Activated B cell treated with CpG ODN at 0.5 μM for 24 hours (primary cell): ENCODE measurements around the gene ESYT1. TPM values are rescaled to one million over a fixed set of nuclear protein-coding genes. Genes with fewer than 3 reads are reported as not detected.

Source experiments
- ATAC-seq: fragments of 200-7000 bp; cut with Tn5 transposase; one replicate; pipeline ENCODE4 v1.10.0; 2021; ENCODE audit warnings: low read depth, mild to moderate bottlenecking, moderate library complexity
- CTCF ChIA-PET: fragments of 350-600 bp; sonication (Branson Sonifier 250); formaldehyde crosslinking; loops from one replicate; lab custom pipeline; 2021; ENCODE audit warnings: antibody characterized with exemption; lab: Charles Lee
- POLR2A ChIA-PET: fragments of 350-600 bp; sonication (Branson Sonifier 250); formaldehyde crosslinking; loops from one replicate; lab custom pipeline; 2021; ENCODE audit warnings: antibody characterized with exemption; lab: Charles Lee
- DNase-seq: peaks from one replicate; pipeline ENCODE4 v3.0.0; 2022
- H3K27ac Mint-ChIP-seq: one replicate; pipeline ENCODE4 v1.8.0; 2020; ENCODE audit warnings: mixed read lengths
- H3K27me3 Mint-ChIP-seq: one replicate; pipeline ENCODE4 v1.8.0; 2021; ENCODE audit warnings: mixed read lengths
- H3K36me3 Mint-ChIP-seq: one replicate; pipeline ENCODE4 v1.8.0; 2021; ENCODE audit warnings: low read depth, mixed read lengths
- H3K4me1 Mint-ChIP-seq: one replicate; pipeline ENCODE4 v1.8.0; 2021; ENCODE audit warnings: mixed read lengths
- H3K4me3 Mint-ChIP-seq: one replicate; pipeline ENCODE4 v1.8.0; 2020; ENCODE audit warnings: mild to moderate bottlenecking, mixed read lengths
- H3K9me3 Mint-ChIP-seq: one replicate; pipeline ENCODE4 v1.8.0; 2020; ENCODE audit warnings: mixed read lengths
- intact Hi-C: fragments of 100-400 bp; cut with micrococcal nuclease; formaldehyde crosslinking; loops from one replicate; pipeline ENCODE4 v1.15.1; 2024
- total RNA-seq: library from RNA; stranded (reverse); gene quantifications from 2 replicates; pipeline ENCODE4 v1.2.3, GENCODE V29; 2022
- TF ChIP-seq, protein P1 (sequence below): fragments of 200-600 bp; IDR thresholded peaks from one replicate; pipeline ENCODE4 v1.8.0; 2022; ENCODE audit warnings: antibody characterized with exemption, mild to moderate bottlenecking

ESYT1 gene
- total RNA-seq, 1 donor from 2014 or later = 137 TPM

DNA sequence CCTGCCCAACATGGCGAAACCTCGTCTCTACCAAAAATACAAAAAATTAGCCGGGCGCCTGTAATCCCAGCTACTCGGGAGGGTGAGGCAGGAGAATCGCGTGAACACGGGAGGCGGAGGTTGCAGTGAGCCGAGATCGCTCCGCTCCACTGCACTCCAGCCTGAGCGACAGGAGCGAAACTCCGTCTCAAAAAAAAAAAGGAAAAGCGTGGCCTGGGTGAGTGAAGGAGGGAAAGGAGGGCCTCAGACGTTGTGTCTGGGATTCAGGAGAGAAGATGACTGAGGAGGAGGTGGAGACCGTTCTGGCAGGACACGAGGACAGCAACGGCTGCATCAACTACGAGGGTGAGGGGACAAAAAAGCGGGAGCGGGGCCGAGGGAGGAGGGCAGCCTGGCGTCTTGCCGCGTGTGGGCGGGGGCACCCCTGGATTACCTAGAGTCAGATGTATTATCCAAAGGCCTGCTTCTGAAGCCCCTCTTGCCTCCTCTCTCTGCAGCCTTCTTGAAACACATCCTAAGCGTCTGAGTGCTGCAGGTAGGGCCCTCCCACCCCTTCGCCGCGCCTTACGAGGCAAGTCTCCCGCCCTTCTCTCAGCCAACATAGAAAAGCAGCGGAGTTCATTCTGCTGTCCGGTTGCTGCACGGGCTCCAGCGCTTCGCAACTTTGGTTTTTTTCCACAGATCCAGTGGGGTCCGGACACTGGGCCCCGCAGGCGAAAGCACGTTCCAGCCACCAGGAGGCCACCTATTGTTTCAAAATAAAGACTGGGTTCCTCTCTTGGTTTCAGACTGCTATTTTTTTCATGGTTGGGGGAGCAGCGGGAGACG, 29.3 kb downstream of the ESYT1 start:
- TF ChIP-seq, protein P1, sequence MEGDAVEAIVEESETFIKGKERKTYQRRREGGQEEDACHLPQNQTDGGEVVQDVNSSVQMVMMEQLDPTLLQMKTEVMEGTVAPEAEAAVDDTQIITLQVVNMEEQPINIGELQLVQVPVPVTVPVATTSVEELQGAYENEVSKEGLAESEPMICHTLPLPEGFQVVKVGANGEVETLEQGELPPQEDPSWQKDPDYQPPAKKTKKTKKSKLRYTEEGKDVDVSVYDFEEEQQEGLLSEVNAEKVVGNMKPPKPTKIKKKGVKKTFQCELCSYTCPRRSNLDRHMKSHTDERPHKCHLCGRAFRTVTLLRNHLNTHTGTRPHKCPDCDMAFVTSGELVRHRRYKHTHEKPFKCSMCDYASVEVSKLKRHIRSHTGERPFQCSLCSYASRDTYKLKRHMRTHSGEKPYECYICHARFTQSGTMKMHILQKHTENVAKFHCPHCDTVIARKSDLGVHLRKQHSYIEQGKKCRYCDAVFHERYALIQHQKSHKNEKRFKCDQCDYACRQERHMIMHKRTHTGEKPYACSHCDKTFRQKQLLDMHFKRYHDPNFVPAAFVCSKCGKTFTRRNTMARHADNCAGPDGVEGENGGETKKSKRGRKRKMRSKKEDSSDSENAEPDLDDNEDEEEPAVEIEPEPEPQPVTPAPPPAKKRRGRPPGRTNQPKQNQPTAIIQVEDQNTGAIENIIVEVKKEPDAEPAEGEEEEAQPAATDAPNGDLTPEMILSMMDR = no peak
- ChIA-PET POLR2A (interaction anchor here (0.7 to 4.3 kb wide), 11 partner anchors 15 to 568 kb away, joined by 3 to 67 read pairs (median 5); partner anchors contain the start of genes ESYT1, NACA, RNF41 and SMARCC2), CTCF (interaction anchor here (1.0 kb wide), 1 partner anchor 183 kb away, joined by 3 read pairs; the partner anchor contains the start of gene RAB5B)
- DNase-seq (peak; percentile 61), ATAC-seq (peak; percentile 63)
- peaks cover 55% of the 10 kb centered on the region for H3K36me3 Mint-ChIP-seq
- no peaks in the 10 kb centered on the region for H3K27me3 Mint-ChIP-seq
- peak overlapping the region; percentile 94 for H3K4me3 Mint-ChIP-seq
- peak overlapping the region; percentile 95 for H3K27ac Mint-ChIP-seq
- H3K9me3 Mint-ChIP-seq = no peaks in the 10 kb centered on the region
- intact Hi-C loops = loop anchor here (1.0 kb wide), 5 partner anchors 31 to 184 kb away; partner anchors contain the start of genes RNF41 and ZC3H10
- peaks cover 57% of the 10 kb centered on the region for H3K4me1 Mint-ChIP-seq

DNA sequence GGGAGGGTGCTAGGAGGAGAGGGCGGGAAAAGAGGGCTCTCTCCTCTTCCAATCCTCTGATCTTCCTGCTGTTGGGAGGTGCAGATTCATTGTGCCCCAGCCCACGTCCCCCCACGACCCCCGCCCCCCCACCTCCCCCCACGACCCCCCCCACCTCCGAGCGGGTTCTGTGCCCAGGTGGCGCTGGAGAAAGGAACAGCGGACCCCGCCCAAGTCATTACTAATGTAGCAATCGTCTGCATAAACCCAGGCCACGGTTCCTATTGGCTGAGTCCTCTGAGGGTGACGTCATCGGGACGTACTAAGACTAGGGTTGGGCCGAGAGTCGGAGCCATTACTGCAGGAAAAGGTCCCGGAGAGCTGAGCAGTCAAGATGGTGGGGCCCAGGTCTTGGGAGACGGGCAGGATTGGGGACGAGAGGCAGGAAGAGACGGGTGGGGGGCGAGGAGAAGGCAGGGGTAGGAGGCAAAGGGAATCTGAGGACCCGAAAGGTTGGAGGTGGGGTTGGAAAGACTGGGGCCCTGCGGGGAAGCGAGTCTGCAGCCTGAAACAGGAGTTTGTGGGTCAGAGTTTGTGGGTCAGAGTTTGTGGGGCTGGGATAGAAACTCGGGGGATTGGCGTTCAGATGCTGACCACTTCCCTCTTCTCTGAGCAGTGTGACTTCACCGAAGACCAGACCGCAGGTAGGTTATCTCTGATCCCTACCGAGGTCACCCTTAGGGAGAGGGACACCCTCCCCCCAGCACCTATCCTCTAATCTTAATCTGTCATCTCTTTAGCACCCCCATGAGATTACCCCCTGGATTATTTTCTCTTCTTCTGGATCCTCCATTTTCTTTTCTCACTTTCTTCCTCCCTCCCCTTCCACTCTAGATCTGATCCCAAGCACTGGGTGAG, 30.2 kb downstream of the ESYT1 start, which contains the start of gene MYL6:
Gene MYL6 (plus strand): TSS at position 331 of the 897 bp plus-strand sequence. CDS start 43 bp downstream, at position 374.
- H3K4me3 Mint-ChIP-seq = peak within 1 kb of the TSS; percentile 94
- H3K27me3 Mint-ChIP-seq = no peaks in the 10 kb centered on the region
- ATAC-seq (peak; percentile 86), DNase-seq (peak; percentile 70)
- intact Hi-C loops = loop anchor here (1.0 kb wide), 5 partner anchors 32 to 185 kb away; partner anchors contain the start of genes RNF41 and ZC3H10
- ChIA-PET POLR2A (interaction anchor here (0.7 to 4.3 kb wide), 12 partner anchors 17 to 176 kb away, joined by 3 to 67 read pairs (median 5); partner anchors contain the start of genes CNPY2, ESYT1, PA2G4 and PAN2), CTCF (interaction anchor here (1.0 to 2.0 kb wide), 5 partner anchors 29 to 184 kb away, joined by 3 to 13 read pairs (median 5); partner anchors contain the start of genes RAB5B and SMARCC2)
- H3K27ac Mint-ChIP-seq = peak within 1 kb of the TSS; percentile 95
- TF ChIP-seq, protein P1 = no peak
- peaks cover 61% of the 10 kb centered on the region for H3K36me3 Mint-ChIP-seq
- no peaks in the 10 kb centered on the region for H3K9me3 Mint-ChIP-seq
- H3K4me1 Mint-ChIP-seq = peaks cover 48% of the 10 kb centered on the region

DNA sequence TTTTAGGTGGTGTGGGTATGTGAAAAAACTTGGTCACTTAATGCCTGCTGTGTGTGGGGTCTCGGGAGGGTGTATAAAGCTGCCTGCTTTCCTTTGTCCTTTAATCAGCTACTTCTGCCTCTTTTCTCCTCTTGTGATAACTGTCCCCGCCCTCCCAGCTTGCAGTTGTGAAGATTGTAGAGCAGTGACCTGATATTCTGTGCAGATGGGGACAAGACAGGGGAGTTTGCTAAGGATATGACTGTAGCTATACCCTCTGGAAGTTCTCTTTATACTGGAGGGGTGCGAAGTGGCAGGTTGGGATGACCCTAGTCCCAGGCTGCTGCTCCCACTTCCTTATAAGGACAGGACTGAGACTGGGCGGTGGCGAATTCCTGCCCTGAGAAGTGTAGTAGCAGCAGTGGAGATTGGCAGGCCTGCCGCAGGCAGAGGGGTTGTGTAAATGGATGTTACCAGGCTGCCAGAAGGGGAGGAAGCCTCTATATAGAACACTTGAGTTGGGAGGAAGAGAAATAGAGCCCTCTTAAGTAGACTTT, 30.9 kb downstream of the ESYT1 start:
- Mint-ChIP-seq H3K9me3 (no peaks in the 10 kb centered on the region), H3K4me1 (peaks cover 47% of the 10 kb centered on the region), H3K4me3 (peak overlapping the region; percentile 94), H3K27me3 (no peaks in the 10 kb centered on the region), H3K27ac (peak overlapping the region; percentile 95), H3K36me3 (peaks cover 68% of the 10 kb centered on the region)
- DNase-seq (no peak), ATAC-seq (no peak)
- POLR2A ChIA-PET = interaction anchor here (0.5 to 4.3 kb wide), 13 partner anchors 12 to 175 kb away, joined by 3 to 67 read pairs (median 6); partner anchors contain the start of genes ESYT1, PA2G4, PAN2 and RNF41
- intact Hi-C loops = loop anchor here (1.0 kb wide), 5 partner anchors 31 to 186 kb away; partner anchors contain the start of genes RNF41 and ZC3H10
- CTCF ChIA-PET = interaction anchor here (1.1 to 2.0 kb wide), 4 partner anchors 28 to 40 kb away, joined by 4 to 13 read pairs (median 6); partner anchors contain the start of gene SMARCC2
- TF ChIP-seq, protein P1 = no peak

DNA sequence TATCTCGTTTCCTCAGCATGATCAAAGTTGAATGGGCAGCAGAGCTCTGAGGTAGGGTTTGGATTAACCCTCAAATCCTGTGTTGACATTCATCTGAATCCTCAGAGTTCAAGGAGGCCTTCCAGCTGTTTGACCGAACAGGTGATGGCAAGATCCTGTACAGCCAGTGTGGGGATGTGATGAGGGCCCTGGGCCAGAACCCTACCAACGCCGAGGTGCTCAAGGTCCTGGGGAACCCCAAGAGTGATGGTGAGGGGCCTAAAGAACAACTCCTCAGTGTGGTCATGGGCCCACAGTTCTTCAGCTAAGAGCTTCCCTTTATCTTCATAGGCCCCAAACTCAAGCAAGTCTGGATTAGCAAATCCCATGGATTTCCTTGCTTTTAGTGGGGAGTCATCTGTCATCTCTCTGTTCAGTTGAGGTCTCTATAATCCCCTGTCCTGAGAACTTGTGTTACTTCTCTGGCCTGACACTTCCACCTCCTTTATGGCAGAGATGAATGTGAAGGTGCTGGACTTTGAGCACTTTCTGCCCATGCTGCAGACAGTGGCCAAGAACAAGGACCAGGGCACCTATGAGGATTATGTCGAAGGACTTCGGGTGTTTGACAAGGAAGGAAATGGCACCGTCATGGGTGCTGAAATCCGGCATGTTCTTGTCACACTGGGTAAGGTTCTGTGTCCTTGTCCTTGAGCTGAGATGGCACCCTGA, 31.6 kb downstream of the ESYT1 start:
- POLR2A ChIA-PET = interaction anchor here (0.5 to 4.3 kb wide), 13 partner anchors 13 to 174 kb away, joined by 3 to 67 read pairs (median 6); partner anchors contain the start of genes ESYT1, PA2G4, PAN2 and RNF41
- intact Hi-C loops = no loop called here
- Mint-ChIP-seq H3K27me3 (no peaks in the 10 kb centered on the region), H3K4me1 (peaks cover 47% of the 10 kb centered on the region), H3K27ac (peak overlapping the region; percentile 95), H3K4me3 (peak overlapping the region; percentile 94), H3K36me3 (peaks cover 75% of the 10 kb centered on the region), H3K9me3 (no peaks in the 10 kb centered on the region)
- ATAC-seq (no peak), DNase-seq (no peak)
- CTCF ChIA-PET = interaction anchor here (1.1 to 2.0 kb wide), 4 partner anchors 28 to 41 kb away, joined by 4 to 13 read pairs (median 6); partner anchors contain the start of gene SMARCC2
- TF ChIP-seq, protein P1 = no peak
